ENCODE results near the gene HDAC8. TPM values are rescaled to one million over a fixed set of nuclear protein-coding genes. Genes with fewer than 3 reads are reported as not detected.
"Not testable (repeated sequence)": the region's sequence is repeated elsewhere in the genome, so short reads cannot be mapped to it uniquely, and the experiment has no call there.

Gene HDAC8
- total RNA-seq, 1 donor from 2014 or later = 25.6 TPM

- DNase-seq (ENCODE audit: low read depth in 2 of 2) = no peak
Observed at GRCh38 chrX:72326605-72327300, 245.9 kb downstream of the HDAC8 start.

DNA sequence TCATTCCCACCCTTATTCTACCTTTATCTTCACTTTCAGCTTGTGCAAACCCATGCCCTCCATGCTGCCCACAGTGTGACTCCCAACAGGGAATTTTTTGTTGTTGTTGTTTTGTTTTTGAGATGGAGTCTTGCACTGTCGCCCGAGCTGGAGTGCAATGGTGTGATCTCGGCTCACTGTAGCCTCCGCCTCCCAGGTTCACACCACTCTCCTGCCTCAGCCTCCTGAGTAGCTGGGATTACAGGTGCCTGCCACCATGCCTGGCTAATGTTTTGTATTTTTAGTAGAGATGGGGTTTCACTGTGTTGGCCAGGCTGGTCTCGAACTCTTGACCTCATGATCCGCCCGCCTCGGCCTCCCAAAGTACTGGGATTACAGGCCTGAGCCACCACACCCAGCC lies 253.0 kb downstream of the HDAC8 start:
- not testable (repeated sequence) for DNase-seq (ENCODE audit: low read depth in 2 of 2)

DNA sequence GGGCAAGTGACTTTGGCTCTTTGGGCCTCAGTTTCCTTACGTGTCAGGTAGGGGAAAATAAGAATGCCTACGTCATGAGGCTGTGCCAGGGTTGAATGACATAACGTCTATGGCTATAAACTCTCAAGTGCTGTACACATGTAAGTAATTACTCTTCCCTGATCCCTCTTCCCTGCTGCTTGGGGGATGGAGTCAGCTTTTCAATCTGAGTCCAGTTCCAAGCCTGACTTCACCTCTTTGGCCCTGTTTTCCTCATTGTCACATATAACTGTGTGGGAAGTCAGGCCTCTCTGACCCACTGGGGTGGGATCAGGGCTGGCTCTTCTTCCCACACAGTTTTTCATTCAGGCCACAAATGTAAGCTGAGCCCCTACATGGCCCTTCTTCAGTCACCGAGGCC lies 255.5 kb downstream of the HDAC8 start:
- no peak for DNase-seq (ENCODE audit: low read depth in 2 of 2)

DNA sequence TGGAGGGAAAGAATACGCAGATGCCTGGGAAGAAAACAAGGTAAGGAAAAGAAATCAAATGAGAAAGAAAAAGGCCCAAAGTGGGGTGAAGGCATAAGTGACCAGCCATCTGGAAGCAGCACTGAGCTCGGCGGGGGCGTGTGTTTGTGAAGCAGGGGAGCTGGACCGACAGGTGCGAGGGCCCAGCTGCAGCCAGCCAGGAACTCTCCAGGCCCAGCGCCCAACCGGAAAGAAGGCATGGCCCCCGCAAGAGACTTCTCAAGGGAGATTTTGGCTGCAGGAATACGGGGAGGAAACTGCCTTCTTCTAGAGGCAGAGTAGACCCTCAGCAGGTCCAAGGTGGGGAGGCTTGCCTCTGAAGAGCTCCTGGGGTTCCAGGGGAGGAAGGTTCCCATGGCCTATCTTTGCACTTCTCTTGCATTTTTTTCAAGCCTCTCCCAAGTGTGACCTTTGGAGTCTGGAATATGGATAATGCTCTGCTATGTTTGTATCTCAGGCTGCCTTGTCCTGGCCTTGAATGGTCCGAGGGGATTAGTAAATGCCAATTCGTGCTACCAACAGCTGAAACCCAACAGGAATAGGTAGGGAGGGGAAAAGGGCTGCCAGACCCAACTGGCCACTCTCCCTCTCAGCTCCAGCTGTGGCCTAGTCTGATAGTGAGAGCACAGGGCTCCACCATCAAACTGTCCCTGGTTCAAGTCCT lies 256.1 kb downstream of the HDAC8 start:
- DNase-seq (ENCODE audit: low read depth in 2 of 2) = no peak

- no peak for DNase-seq (ENCODE audit: low read depth in 2 of 2)
Observed at GRCh38 chrX:72314881-72315280, 257.8 kb downstream of the HDAC8 start.

DNA sequence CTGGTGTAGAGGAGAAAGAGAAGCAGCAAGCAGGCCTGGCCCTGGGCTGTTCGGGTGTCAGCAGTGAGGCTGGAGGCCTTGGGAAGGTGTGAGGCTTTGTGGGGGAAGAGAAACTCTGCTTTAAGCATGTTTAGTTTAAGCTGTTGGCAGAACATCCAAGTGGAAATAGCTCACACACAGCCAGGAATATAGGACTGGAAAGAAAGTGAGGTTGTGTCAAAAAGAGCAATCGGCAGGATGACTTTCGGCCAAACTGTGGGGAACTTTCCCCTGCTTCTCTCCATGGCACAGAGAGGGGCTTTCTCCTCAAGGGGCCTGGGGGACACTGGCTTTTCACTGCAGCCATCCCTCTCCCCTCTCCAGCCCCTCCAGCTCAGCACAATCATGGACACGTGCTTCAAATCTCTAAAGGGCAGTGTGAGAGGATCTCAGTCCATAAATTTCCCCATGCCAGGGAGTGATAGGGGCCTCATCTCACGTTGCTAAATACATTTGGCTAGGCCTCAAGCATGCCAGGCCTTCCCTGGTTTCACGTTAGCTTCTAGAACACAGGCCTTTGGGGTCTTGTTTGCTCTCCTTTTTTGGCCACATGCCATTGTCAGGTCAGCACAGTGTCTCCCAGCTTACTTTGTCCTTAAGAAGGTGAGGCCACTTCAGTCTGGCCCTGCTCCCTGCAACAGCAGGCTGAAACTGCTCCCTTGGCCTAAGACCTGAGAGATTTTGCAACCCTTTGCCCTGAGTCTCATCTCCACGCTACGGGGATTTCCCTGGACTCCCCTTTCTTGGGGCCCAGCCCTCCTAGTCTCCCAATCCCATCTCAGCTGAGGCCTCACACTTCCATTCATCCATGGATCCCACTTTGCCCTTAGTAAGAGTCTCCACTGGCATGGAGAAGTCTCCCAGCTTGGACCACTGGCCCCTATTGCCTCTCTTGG lies 258.7 kb downstream of the HDAC8 start:
- no peak for DNase-seq (ENCODE audit: low read depth in 2 of 2)

DNA sequence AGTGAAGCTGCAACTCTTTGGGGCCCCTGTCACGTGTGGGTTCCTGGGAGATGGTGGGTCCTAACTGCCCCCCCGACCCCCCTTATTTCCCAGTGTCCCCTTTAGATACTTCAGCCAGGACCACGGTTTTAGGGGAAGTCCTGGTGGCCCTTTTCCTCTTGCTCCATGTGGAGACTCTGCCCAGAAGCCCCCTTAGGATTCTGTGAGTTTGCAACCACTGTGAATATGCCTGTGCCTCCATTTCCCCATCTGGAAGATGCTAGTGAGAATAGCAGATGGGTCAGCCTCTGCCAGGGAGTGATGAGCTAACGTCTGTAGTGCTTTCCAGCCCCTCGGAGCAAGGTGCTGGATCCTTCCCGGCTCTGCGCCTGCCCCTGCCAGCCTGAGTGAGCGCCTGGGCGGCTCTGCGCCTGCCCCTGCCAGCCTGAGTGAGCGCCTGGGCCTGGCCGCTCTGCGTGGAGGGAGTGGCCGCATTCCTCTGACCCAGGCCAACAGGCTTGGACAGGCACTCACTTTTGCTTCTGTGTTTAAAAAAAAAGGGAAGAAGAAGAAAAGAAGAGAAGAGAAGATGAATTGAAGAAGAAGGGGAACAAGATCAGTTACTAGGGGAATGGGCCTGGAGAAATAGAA lies 260.2 kb downstream of the HDAC8 start:
- no peak for DNase-seq (ENCODE audit: low read depth in 2 of 2)

- DNase-seq (ENCODE audit: low read depth in 2 of 2) = no peak
Observed at GRCh38 chrX:72309297-72310071, 263.2 kb downstream of the HDAC8 start.

- peak; percentile 56 for DNase-seq (ENCODE audit: low read depth in 2 of 2)
Observed at GRCh38 chrX:72308566-72309296, 263.9 kb downstream of the HDAC8 start.

DNA sequence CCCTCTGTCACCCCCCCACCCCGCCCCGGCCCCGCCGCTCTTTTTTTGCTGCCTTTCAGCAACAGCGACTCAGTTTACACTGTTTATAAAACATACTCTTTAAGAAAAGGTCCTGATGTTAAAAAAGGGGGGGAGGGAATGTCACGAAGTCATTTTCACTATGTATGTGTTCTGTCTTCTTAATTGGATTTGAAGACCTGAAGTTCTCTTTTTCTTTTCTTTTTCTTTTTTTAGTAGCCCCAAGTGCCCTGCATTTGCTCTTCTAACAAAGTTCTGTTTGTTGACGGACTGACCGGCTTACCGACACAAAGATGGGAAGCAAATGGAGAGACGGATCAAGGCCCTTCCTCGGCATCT lies 264.5 kb downstream of the HDAC8 start:
- DNase-seq (ENCODE audit: low read depth in 2 of 2) = no peak

- no peak for DNase-seq (ENCODE audit: low read depth in 2 of 2)
Observed at GRCh38 chrX:72307646-72308051, 265.0 kb downstream of the HDAC8 start.

GRCh38 chrX:72306851-72307645 lies 265.6 kb downstream of the HDAC8 start:
- DNase-seq (ENCODE audit: low read depth in 2 of 2) = peak; percentile 68 to 70

DNA sequence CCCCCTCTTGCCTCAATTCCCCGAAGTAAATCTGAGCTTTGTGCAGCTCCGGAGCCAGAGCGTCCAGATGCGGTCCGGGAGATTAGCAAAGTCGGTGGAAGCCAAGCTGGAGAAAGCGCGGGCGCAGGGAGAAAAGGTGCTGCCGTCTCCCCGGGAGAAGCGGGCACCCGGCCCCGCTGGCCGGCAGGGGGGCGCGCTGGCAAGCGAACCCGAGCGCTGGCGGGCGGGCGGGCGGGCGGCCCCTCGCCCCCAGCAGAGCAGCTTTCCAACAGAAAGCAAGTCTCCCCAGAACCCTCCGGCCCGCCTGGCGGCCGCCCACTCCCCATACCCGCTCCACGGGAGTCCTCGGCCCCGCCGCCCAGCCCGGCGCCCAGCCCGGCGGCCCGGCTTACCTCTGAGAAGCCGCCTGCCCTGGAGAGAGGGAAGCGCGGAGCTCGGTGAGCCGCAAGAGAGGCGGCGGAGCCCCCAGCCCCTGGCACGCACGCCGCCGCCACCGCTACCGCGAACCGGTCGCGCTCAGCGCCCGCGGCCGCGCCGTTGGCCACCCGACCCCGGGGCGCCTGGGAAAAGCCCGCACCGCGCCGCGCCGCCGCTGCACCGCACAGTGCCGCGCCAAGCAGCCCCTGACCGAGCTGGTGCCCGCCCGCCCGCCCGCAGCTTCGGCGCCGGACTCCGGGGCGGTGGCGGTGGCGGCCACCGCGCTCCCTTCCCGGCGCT lies 266.4 kb downstream of the HDAC8 start:
- no peak for DNase-seq (ENCODE audit: low read depth in 2 of 2)

GRCh38 chrX:72305286-72306084 lies 267.2 kb downstream of the HDAC8 start, which contains the start of gene CITED1:
TSS of gene CITED1 (minus strand) at chrX:72305914. CDS start at chrX:72302869, 3,045 bp downstream.
- DNase-seq (ENCODE audit: low read depth in 2 of 2) = peak in 1 of 2 donors; percentile 8

DNA sequence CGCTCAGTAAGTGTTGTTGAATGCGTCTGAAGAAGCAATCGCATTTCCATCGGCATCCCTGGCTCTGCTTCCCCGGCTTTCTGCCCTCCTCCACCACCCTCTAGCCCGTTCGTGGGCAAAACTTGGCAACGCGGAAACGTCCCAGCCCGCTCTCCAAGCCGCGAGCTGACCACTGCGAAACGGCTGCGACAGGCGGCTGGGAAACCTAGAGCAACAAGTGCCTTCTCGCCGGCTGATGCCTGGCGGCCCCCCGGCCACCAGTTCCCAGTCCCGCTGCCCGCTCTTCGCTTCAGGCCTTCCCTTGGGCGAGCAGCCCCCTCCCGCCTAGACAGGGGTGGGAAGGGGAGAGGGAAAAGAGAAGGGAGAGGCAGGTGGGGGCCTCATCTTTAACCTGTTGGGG lies 267.8 kb downstream of the HDAC8 start:
- no peak for DNase-seq (ENCODE audit: low read depth in 2 of 2)

GRCh38 chrX:72301781-72302180 lies 270.9 kb downstream of the HDAC8 start:
- DNase-seq (ENCODE audit: low read depth in 2 of 2) = no peak

GRCh38 chrX:72299891-72300630 lies 272.6 kb downstream of the HDAC8 start:
- no peak for DNase-seq (ENCODE audit: low read depth in 2 of 2)
